H1 (cell line): ENCODE measurements around the gene ONECUT3. TPM values are rescaled to one million over a fixed set of nuclear protein-coding genes. Genes with fewer than 3 reads are reported as not detected.

Source experiments
- CHD1 ChIP-seq: IDR thresholded peaks from 2 replicates; pipeline ENCODE4 v1.6.1; 2012; ENCODE audit warnings: low read depth, low read length, improper control_type of control experiment
- CHD7 ChIP-seq: fragments of 300-600 bp; sonication (generic); IDR thresholded peaks from 2 replicates; pipeline ENCODE4 v1.7.1; 2012; ENCODE audit warnings: low read length, moderate library complexity, mild to moderate bottlenecking, inconsistent platforms; ENCODE audit not compliant: insufficient replicate concordance
- E2F6 ChIP-seq: IDR thresholded peaks from 2 replicates; pipeline ENCODE4 v1.6.1; 2012; ENCODE audit warnings: inconsistent platforms
- JUN ChIP-seq: IDR thresholded peaks from 2 replicates; pipeline ENCODE4 v1.6.1; 2011; ENCODE audit warnings: low read depth, mild to moderate bottlenecking, improper control_type of control experiment, low read length
- JUND ChIP-seq: IDR thresholded peaks from 2 replicates; pipeline ENCODE4 v1.6.1; 2011; ENCODE audit warnings: mild to moderate bottlenecking, improper control_type of control experiment, low read length
- KDM1A ChIP-seq: fragments of 200-600, 300-600 bp; sonication (generic); IDR thresholded peaks from 2 replicates; pipeline ENCODE4 v1.7.1; 2016; ENCODE audit warnings: mild to moderate bottlenecking, low read length, borderline replicate concordance
- POU5F1 ChIP-seq: IDR thresholded peaks from 2 replicates; pipeline ENCODE4 v1.6.1; 2011; ENCODE audit warnings: low read depth, mild to moderate bottlenecking, low read length, moderate library complexity
- RAD21 ChIP-seq, 2 experiments: IDR thresholded peaks in 1 of 2; conservative IDR thresholded peaks in 1 of 2; 2 replicates each; pipeline ENCODE4 v1.6.1; 2011; ENCODE audit warnings: low read depth in 2 of 2, low read length in 2 of 2, improper control_type of control experiment in 1 of 2, inconsistent platforms in 1 of 2, mild to moderate bottlenecking in 1 of 2, moderate library complexity in 1 of 2
- TAF7 ChIP-seq: optimal IDR thresholded peaks from 2 replicates; pipeline ENCODE3; 2011; ENCODE audit warnings: low read depth, mild to moderate bottlenecking, inconsistent platforms, low read length, moderate library complexity, borderline replicate concordance
- TBP ChIP-seq: IDR thresholded peaks from 2 replicates; pipeline ENCODE4 v1.6.1; 2011; ENCODE audit warnings: low read depth, low read length, improper control_type of control experiment
- TEAD4 ChIP-seq: IDR thresholded peaks from 2 replicates; pipeline ENCODE4 v1.6.1; 2012; ENCODE audit warnings: low read depth, low read length, inconsistent platforms, mixed read lengths
- polyA plus RNA-seq, 7 experiments: library from polyadenylated mRNA; depleted of rRNA in 3 of 7; stranded (reverse) in 5 of 7; unstranded in 2 of 7; fragments of >200 nt in 5 of 7; fragments of 200-250 nt in 2 of 7; gene quantifications; 1 replicate in 5 of 7; 2 replicates in 1 of 7; 4 replicates in 1 of 7; pipeline versions ENCODE4 v1.2.1 to v1.2.3, GENCODE V29; 2011 to 2013; ENCODE audit warnings: missing spikeins in 2 of 7, mixed read lengths in 2 of 7
- total RNA-seq: library from RNA; stranded (reverse); fragmentation: NEBNext Ultra II Directional; extraction: Animal tissue kit (Norgen Biotek cat#: 25700); gene quantifications from 2 replicates; pipeline ENCODE4 v1.2.1, GENCODE V29; 2021

ONECUT3 gene
- total and polyA plus RNA-seq, 2 of the 8 experiments (the other 6 are each of a cell fraction or from before 2014, with no cell fraction given): not detected

- no peak for TF ChIP-seq CHD7
- TF ChIP-seq TBP: no peak
- no peak for TF ChIP-seq JUND
- no peak for TF ChIP-seq RAD21 (IDR thresholded peaks at IDR 0.05 in 1 of 2, conservative IDR thresholded peaks at IDR 0.05 in 1 of 2; ENCODE audit: low read depth in 2 of 2, low read length in 2 of 2)
- no peak for TF ChIP-seq CHD1
- no peak for TF ChIP-seq KDM1A
- TF ChIP-seq E2F6: no peak
- no peak for TF ChIP-seq TEAD4
- TF ChIP-seq POU5F1: no peak
- no peak for TF ChIP-seq TAF7
- no peak for TF ChIP-seq JUN
These were observed 4.9 kb downstream of the ONECUT3 start (continued) for GRCh38 chr19:1758231-1758577.
